Spleen (tissue), 11 donors: ENCODE data around the gene LARP4. TPM values are rescaled to one million over a fixed set of nuclear protein-coding genes. Genes with fewer than 3 reads are reported as not detected.

Experiments used
- DNase-seq: peaks from one replicate; pipeline ENCODE4 v3.0.0-alpha.2; 2020
- H3K27ac ChIP-seq, 8 donors: fragments of 200-600 bp; sonication (generic) in 7 of 8; 1 replicate in 4 of 8; 2 replicates in 4 of 8; pipeline versions ENCODE4 v1.5.0 to v1.8.0; 2016 to 2021; ENCODE audit warnings: inconsistent platforms in 4 of 8, mild to moderate bottlenecking in 4 of 8, moderate library complexity in 1 of 8
- H3K27me3 ChIP-seq, 7 donors: fragments of 200-600 bp; sonication (generic) in 6 of 7; replicated peaks in 1 of 7; 1 replicate in 4 of 7; 2 replicates in 3 of 7; pipeline versions ENCODE4 v1.5.0 to v1.8.0; 2016 to 2021; ENCODE audit warnings: inconsistent platforms in 3 of 7, mild to moderate bottlenecking in 1 of 7
- H3K36me3 ChIP-seq, 6 donors: fragments of 200-600 bp; sonication (generic) in 5 of 6; 1 replicate in 4 of 6; 2 replicates in 2 of 6; pipeline versions ENCODE4 v1.5.0 to v1.8.0; 2016 to 2021; ENCODE audit warnings: inconsistent platforms in 2 of 6
- H3K4me1 ChIP-seq, 6 donors: fragments of 200-600 bp; sonication (generic) in 5 of 6; 1 replicate in 3 of 6; 2 replicates in 3 of 6; pipeline versions ENCODE4 v1.5.0 to v1.8.0; 2016 to 2021; ENCODE audit warnings: inconsistent platforms in 3 of 6
- H3K4me3 ChIP-seq, 8 donors: fragments of 200-600 bp; sonication (generic) in 7 of 8; 1 replicate in 4 of 8; 2 replicates in 4 of 8; pipeline versions ENCODE4 v1.5.0 to v1.8.0; 2016 to 2021; ENCODE audit warnings: inconsistent platforms in 4 of 8, mild to moderate bottlenecking in 4 of 8, moderate library complexity in 2 of 8
- H3K9me3 ChIP-seq, 8 donors: fragments of 200-600 bp; sonication (generic) in 7 of 8; 1 replicate in 4 of 8; 2 replicates in 4 of 8; pipeline versions ENCODE4 v1.5.0 to v1.8.0; 2016 to 2021; ENCODE audit warnings: inconsistent platforms in 4 of 8
- POLR2A ChIP-seq, 3 donors: fragments of 450-650 bp; IDR thresholded peaks; one replicate each; pipeline ENCODE4 v1.5.1; 2017; ENCODE audit warnings: antibody characterized with exemption in 3 of 3, mild to moderate bottlenecking in 1 of 3
- POLR2AphosphoS5 ChIP-seq, 3 donors: sonication (generic); formaldehyde crosslinking; IDR thresholded peaks; one replicate each; pipeline ENCODE4 v1.5.1; 2017; ENCODE audit warnings: antibody characterized with exemption in 3 of 3
- WGBS, 5 donors: extraction: QIAGEN DNeasy Blood & Tissue Kit in 3 of 5; methylation state at CpG; one replicate each; pipeline versions ENCODE4 v1.1.5 to v1.1.7; 2013 to 2018; 5-methylcytosine and 5-hydroxymethylcytosine counted together
- intact Hi-C: fragments of 100-400 bp; cut with DNase I; formaldehyde crosslinking; loops from one replicate; pipeline ENCODE4 v1.15.0; 2023; ENCODE audit warnings: low total_unique reads
- polyA plus RNA-seq, 3 donors: library from polyadenylated mRNA; stranded (reverse); fragments of 200-250 nt; gene quantifications; one replicate each; pipeline ENCODE4 v1.2.1, GENCODE V29; 2013
- total RNA-seq, 7 donors: library from RNA; depleted of rRNA in 3 of 7; stranded (reverse); fragments of >200 nt in 3 of 7; fragmentation: NEBNext Ultra II Directional in 4 of 7; extraction: Animal tissue kit (Norgen Biotek cat#: 25700) in 4 of 7; gene quantifications; one replicate each; pipeline versions ENCODE4 v1.1.0 to v1.2.1, GENCODE V29; 2016 to 2021
- TF ChIP-seq, protein P1 (sequence below), 11 experiments: fragments of 200-600 bp in 7 of 11; fragments of 450-650 bp in 4 of 11; sonication (generic) in 4 of 11; IDR thresholded peaks in 8 of 11; conservative IDR thresholded peaks in 3 of 11; 1 replicate in 7 of 11; 2 replicates in 4 of 11; pipeline versions ENCODE4 v1.4.0 to v1.8.0; 2016 to 2021; ENCODE audit warnings: antibody characterized with exemption in 11 of 11, inconsistent platforms in 4 of 11, mild to moderate bottlenecking in 1 of 11
- donor health status: healthy with polysubstance abuse.
- donor health status: DM: no; HTN: no; CAD: no; lungs with moderate emphysema.
- donor health status: DM: no; HTN: no; CAD: no.
- donor health status: Bipolar disorder and iron deficiency.
- donor health status: healthy.
- donor health status: DM: no; HTN: no; CAD: no.
- donor health status: DM: yes; HTN: yes; CAD: no.

Gene LARP4
- total and polyA plus RNA-seq, 10 donors, result 4.7 to 55.8 (median 46.0) TPM

DNA sequence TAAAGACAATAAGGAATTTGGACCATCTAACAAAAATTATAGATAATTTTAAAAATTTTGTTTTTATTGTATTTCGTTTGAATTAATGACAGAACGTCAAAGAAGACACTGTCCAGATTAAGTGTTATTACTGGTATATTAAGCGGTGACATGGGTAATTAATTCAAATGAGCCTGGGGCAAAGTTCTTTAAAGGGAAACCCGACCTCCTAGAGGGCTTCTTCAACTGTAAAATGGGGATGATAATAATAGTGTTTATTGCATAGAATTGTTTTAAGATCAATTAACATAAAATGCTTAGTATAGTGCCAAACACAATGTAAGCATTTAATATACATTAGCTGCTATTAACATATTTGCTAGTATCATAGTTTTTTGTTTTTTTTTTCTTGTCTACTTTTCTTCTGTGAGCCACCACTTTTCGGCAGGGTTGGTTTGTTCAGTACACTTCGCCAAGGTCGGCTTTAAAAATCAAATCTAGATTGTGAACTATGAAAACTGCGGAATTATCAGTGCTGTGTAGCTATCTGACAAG is 514 bp upstream of the LARP4 start:
- H3K27ac ChIP-seq, result peak overlapping the region; percentile 79 to 93 (median 89)
- H3K4me3 ChIP-seq, result peak overlapping the region; percentile 54 to 96 (median 92)
- intact Hi-C loops, result no loop called here
- peaks cover 14 to 46% (median 33%) of the 10 kb centered on the region in 6 donors for H3K4me1 ChIP-seq
- H3K36me3 ChIP-seq, result no peaks in the 10 kb centered on the region
- 29 to 38% (median 32%) methylated on average over 8 of the region's 8 CpGs for WGBS, 5 donors
- H3K27me3 ChIP-seq, result no peaks in the 10 kb centered on the region
- no peak for DNase-seq
- TF ChIP-seq POLR2A (IDR thresholded peaks at IDR 0.05), result no peak
- TF ChIP-seq POLR2AphosphoS5 (IDR thresholded peaks at IDR 0.05), result no peak
- TF ChIP-seq, protein P1, sequence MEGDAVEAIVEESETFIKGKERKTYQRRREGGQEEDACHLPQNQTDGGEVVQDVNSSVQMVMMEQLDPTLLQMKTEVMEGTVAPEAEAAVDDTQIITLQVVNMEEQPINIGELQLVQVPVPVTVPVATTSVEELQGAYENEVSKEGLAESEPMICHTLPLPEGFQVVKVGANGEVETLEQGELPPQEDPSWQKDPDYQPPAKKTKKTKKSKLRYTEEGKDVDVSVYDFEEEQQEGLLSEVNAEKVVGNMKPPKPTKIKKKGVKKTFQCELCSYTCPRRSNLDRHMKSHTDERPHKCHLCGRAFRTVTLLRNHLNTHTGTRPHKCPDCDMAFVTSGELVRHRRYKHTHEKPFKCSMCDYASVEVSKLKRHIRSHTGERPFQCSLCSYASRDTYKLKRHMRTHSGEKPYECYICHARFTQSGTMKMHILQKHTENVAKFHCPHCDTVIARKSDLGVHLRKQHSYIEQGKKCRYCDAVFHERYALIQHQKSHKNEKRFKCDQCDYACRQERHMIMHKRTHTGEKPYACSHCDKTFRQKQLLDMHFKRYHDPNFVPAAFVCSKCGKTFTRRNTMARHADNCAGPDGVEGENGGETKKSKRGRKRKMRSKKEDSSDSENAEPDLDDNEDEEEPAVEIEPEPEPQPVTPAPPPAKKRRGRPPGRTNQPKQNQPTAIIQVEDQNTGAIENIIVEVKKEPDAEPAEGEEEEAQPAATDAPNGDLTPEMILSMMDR (IDR thresholded peaks at IDR 0.05 in 8 of 11, conservative IDR thresholded peaks at IDR 0.05 in 3 of 11), result no peak
- no peaks in the 10 kb centered on the region for H3K9me3 ChIP-seq

DNA sequence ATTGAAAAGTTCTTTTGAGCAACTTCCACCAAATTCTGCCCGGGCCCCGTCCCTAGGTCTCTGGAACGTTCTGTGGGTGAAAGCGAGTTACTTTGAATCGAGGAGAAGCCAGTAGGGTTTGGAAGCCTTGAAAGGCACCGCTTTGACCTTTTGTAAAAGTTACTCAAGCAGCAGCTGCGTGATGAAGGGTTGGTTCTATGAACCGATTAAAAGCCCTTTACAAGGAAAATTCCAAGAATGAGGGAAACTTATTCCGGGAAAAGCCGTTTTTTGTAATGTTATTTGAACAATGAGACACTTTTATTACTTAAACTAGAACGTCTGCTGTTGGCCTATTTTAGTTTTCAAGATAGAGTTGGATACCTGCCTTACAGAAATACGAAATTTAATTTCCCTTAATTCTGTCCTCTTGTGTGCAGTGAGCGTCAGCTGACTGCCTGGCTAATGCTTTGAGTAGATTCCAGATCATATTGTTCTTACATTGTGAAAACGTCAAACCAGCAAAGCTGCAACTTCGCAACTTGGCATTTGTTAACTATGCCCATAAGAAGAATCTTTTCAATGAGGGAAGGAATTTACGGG is 906 bp downstream of the LARP4 start:
- TF ChIP-seq POLR2AphosphoS5 (IDR thresholded peaks at IDR 0.05), result no peak
- TF ChIP-seq, protein P1 (IDR thresholded peaks at IDR 0.05 in 8 of 11, conservative IDR thresholded peaks at IDR 0.05 in 3 of 11), result no peak
- TF ChIP-seq POLR2A (IDR thresholded peaks at IDR 0.05), result no peak
- WGBS, 5 donors, result 0 to 2% (median 2%) methylated on average over 16 of the region's 16 CpGs

DNA sequence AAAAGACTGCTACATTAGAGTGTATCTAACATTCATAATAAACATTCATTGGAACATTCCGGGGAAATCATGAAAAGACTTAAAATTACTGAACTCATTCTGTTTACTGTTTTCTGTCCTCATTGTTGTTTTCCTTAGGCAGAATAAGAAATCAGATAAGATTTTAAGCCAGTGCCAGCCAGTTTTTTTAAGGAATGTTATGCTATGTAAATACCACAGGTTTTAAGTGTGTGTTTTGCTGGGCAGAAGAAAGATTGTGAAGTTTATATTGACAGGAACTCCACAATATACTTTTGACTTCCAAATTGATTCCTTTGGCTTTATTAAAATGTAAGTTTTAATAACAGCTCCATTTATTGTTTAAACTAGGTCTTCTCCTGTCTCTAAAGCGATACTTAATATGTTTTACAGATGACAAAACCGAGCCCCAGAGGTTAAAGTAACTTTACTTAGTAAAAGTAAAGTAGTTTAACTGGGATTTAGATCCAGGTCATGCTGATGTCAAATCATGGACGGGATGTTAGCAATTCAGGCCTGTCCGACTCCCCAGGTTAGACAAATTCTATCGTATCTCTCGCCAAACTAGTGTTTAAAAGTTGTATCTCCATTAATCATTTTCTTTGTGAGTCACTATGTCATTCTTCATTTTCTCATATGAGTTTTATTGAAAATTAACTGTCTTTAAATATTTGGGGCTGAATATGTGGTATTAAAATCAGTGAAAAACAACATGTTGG is 1.7 kb downstream of the LARP4 start:
- WGBS, 5 donors, result 51 to 63% (median 55%) methylated on average over 7 of the region's 7 CpGs
- no peaks in the 10 kb centered on the region for H3K9me3 ChIP-seq
- H3K27ac ChIP-seq, result peak overlapping the region in 7 of 8 donors; percentile 82 to 93 (median 89)
- H3K4me1 ChIP-seq, result peaks cover 14 to 63% (median 35%) of the 10 kb centered on the region in 6 donors
- peaks cover 0 to 8% (median 0%) of the 10 kb centered on the region in 6 donors for H3K36me3 ChIP-seq
- peak overlapping the region; percentile 54 to 96 (median 92) for H3K4me3 ChIP-seq
- no peaks in the 10 kb centered on the region for H3K27me3 ChIP-seq
- TF ChIP-seq POLR2AphosphoS5 (IDR thresholded peaks at IDR 0.05) (no peak), POLR2A (IDR thresholded peaks at IDR 0.05) (no peak)
- TF ChIP-seq, protein P1 (IDR thresholded peaks at IDR 0.05 in 8 of 11, conservative IDR thresholded peaks at IDR 0.05 in 3 of 11), result no peak
- no peak for DNase-seq
- intact Hi-C loops, result no loop called here

More for the DNA sequence above, 906 bp downstream of the LARP4 start:
- peak overlapping the region; percentile 79 to 93 (median 89) for H3K27ac ChIP-seq
- H3K27me3 ChIP-seq, result no peaks in the 10 kb centered on the region
- intact Hi-C loops, result no loop called here
- H3K36me3 ChIP-seq, result peaks cover 0 to 3% (median 0%) of the 10 kb centered on the region in 6 donors
- H3K9me3 ChIP-seq, result no peaks in the 10 kb centered on the region
- no peak for DNase-seq
- H3K4me3 ChIP-seq, result peak overlapping the region; percentile 54 to 96 (median 92)
- H3K4me1 ChIP-seq, result peaks cover 14 to 57% (median 35%) of the 10 kb centered on the region in 6 donors

DNA sequence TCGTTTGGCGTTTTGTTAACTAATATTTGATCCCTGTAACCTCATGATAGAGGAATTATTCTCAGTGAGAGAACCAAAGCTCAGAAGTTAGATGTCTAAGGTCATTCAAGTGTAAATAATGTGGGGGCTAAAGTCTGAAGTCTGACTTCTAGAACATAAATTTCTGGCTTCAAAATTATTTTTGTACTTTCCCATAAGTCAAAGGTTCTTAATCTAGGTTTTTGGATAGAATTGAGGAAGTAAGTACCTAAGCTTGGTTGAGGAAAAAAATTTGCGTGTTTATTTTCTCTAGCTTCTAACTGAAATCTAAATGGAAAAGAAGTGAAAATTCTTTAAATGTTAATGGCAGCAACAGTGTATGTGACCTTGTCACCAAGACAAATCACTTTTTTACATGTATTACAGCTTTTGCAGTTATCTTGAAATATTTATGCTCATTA is 2.3 kb downstream of the LARP4 start:
- Histone ChIP-seq H3K27ac (peak overlapping the region in 7 of 8 donors; percentile 82 to 93 (median 89)), H3K4me1 (peaks cover 14 to 69% (median 35%) of the 10 kb centered on the region in 6 donors), H3K4me3 (peak overlapping the region in 5 of 8 donors; percentile 81 to 94 (median 92)), H3K27me3 (no peaks in the 10 kb centered on the region), H3K36me3 (peaks cover 0 to 8% (median 0%) of the 10 kb centered on the region in 6 donors), H3K9me3 (no peaks in the 10 kb centered on the region)
- 28 to 46% (median 38%) methylated on average over 3 of the region's 3 CpGs for WGBS, 5 donors
- TF ChIP-seq POLR2A (IDR thresholded peaks at IDR 0.05), result no peak
- TF ChIP-seq POLR2AphosphoS5 (IDR thresholded peaks at IDR 0.05), result no peak
- TF ChIP-seq, protein P1 (IDR thresholded peaks at IDR 0.05 in 8 of 11, conservative IDR thresholded peaks at IDR 0.05 in 3 of 11), result no peak
- no peak for DNase-seq
- intact Hi-C loops, result no loop called here
